Pancreas (tissue), 10 donors: Measurements from ENCODE around the gene BDKRB1. TPM values are rescaled to one million over a fixed set of nuclear protein-coding genes. Genes with fewer than 3 reads are reported as not detected.
A peak's percentile ranks its signal among the peaks of the same experiment; 100 is the strongest.

ENCODE experiments used
- ATAC-seq, 4 donors: fragments of 200-7000 bp; cut with Tn5 transposase; one replicate each; pipeline versions ENCODE4 v1.8.0 to v1.9.1; 2020; ENCODE audit warnings: mild to moderate bottlenecking in 4 of 4, moderate library complexity in 4 of 4
- DNase-seq, 6 donors: peaks; one replicate each; pipeline ENCODE4 v3.0.0-alpha.2; 2020
- FAIRE-seq: peaks from 2 replicates; lab custom pipeline; 2012; peaks lifted over from hg19 to GRCh38; lab: Jason Lieb, UNC
- H3K27ac ChIP-seq, 4 donors: fragments of 200-600 bp; sonication (generic); 1 replicate in 3 of 4; 2 replicates in 1 of 4; pipeline versions ENCODE4 v1.5.0 to v1.8.0; 2020
- H3K27me3 ChIP-seq, 4 donors: fragments of 200-600 bp; one replicate each; pipeline ENCODE4 v1.8.0; 2021
- H3K36me3 ChIP-seq, 3 donors: fragments of 200-600 bp; sonication (generic) in 1 of 3; one replicate each; pipeline versions ENCODE4 v1.5.0 to v1.8.0; 2020 to 2021
- H3K4me1 ChIP-seq, 3 donors: fragments of 200-600 bp; one replicate each; pipeline ENCODE4 v1.8.0; 2021
- H3K4me3 ChIP-seq, 4 donors: fragments of 200-600 bp; sonication (generic) in 2 of 4; one replicate each; pipeline versions ENCODE4 v1.5.0 to v1.8.0; 2020 to 2021
- H3K9me3 ChIP-seq, 4 donors: fragments of 200-600 bp; one replicate each; pipeline ENCODE4 v1.8.0; 2021
- CTCF ChIP-seq, 4 donors: fragments of 200-600 bp; sonication (generic) in 3 of 4; IDR thresholded peaks; one replicate each; pipeline versions ENCODE4 v1.5.0 to v1.8.0; 2021; ENCODE audit warnings: antibody characterized with exemption in 4 of 4
- WGBS, 2 donors: extraction: QIAGEN DNeasy Blood & Tissue Kit; methylation state at CpG; one replicate each; pipeline ENCODE4 v1.1.7; 2013; 5-methylcytosine and 5-hydroxymethylcytosine counted together
- intact Hi-C, 3 donors: fragments of 100-400 bp; cut with DNase I; formaldehyde crosslinking; loops; one replicate each; pipeline versions ENCODE4 v1.11.1 to v1.14.2; 2022
- polyA plus RNA-seq, 2 donors: library from polyadenylated mRNA; stranded (reverse); fragments of 200-250 nt; gene quantifications; one replicate each; pipeline ENCODE4 v1.2.3, GENCODE V29; 2013
- total RNA-seq, 6 donors: library from RNA; stranded (reverse); fragmentation: NEBNext Ultra II Directional in 4 of 6; extraction: Animal tissue kit (Norgen Biotek cat#: 25700) in 4 of 6; gene quantifications; one replicate each; pipeline versions ENCODE4 v1.2.1 to v1.2.4, GENCODE V29; 2021 to 2023
- donor health status: healthy with polysubstance abuse.
- donor health status: DM: no; HTN: no; CAD: no; lungs with moderate emphysema.
- donor health status: DM: no; HTN: no; CAD: no.
- donor health status: control.
- donor health status: control.
- donor health status: Bipolar disorder and iron deficiency.
- donor health status: DM: yes; HTN: yes; CAD: no.
- donor health status: DM: no; HTN: no; CAD: no.
- donor health status: DM: no; HTN: no; CAD: no.
- donor health status: DM: yes; HTN: yes; CAD: no.

Gene BDKRB1
- total RNA-seq (under 1 TPM; 0.12 to 0.92 (median 0.50) TPM), polyA plus RNA-seq (1 to 10 TPM; 3.0 to 4.5 TPM)

GRCh38 chr14:96255501-96256366 lies at the start of gene BDKRB1:
Gene BDKRB1, plus strand, starts transcription at chr14:96256210. Its CDS starts 7,473 bp downstream, at chr14:96263683.
- no peaks in the 10 kb centered on the region for H3K36me3 ChIP-seq
- FAIRE-seq, result peak; percentile 47
- H3K4me1 ChIP-seq, result peaks cover 0 to under 1% (median 0%) of the 10 kb centered on the region in 3 donors
- no peak within 1 kb of the TSS for H3K27ac ChIP-seq
- ATAC-seq, result peak in 3 of 4 donors; percentile 28 to 51 (median 45)
- 73 to 82% methylated on average over 12 of the region's 12 CpGs for WGBS, 2 donors
- intact Hi-C loops, result no loop called here
- H3K9me3 ChIP-seq, result no peaks in the 10 kb centered on the region
- no peaks in the 10 kb centered on the region for H3K27me3 ChIP-seq
- H3K4me3 ChIP-seq, result no peak within 1 kb of the TSS
- TF ChIP-seq CTCF (IDR thresholded peaks at IDR 0.05), result no peak
- no peak for DNase-seq

- H3K4me3 ChIP-seq, result peak overlapping the region in 2 of 4 donors; percentile 38 to 50
- peaks cover 9 to 20% (median 19%) of the 10 kb centered on the region in 3 donors for H3K4me1 ChIP-seq
- DNase-seq (peak in 3 of 6 donors; percentile 66 to 68 (median 67)), ATAC-seq (peak; percentile 19 to 59 (median 38)), FAIRE-seq (no peak)
- no peaks in the 10 kb centered on the region for H3K27me3 ChIP-seq
- no peaks in the 10 kb centered on the region for H3K9me3 ChIP-seq
- 21 to 25% methylated on average over 8 of the region's 8 CpGs for WGBS, 2 donors
- intact Hi-C loops, result no loop called here
- H3K36me3 ChIP-seq, result no peaks in the 10 kb centered on the region
- TF ChIP-seq CTCF (IDR thresholded peaks at IDR 0.05), result no peak
- peak overlapping the region; percentile 72 to 89 (median 82) for H3K27ac ChIP-seq
Observed at GRCh38 chr14:96206461-96206860, 49.5 kb upstream of the BDKRB1 start.

GRCh38 chr14:96207686-96208085 lies 48.3 kb upstream of the BDKRB1 start:
- TF ChIP-seq CTCF (IDR thresholded peaks at IDR 0.05), result no peak
- intact Hi-C loops, result no loop called here
- peaks cover 9 to 20% (median 19%) of the 10 kb centered on the region in 3 donors for H3K4me1 ChIP-seq
- DNase-seq (no peak), FAIRE-seq (no peak), ATAC-seq (no peak)
- H3K4me3 ChIP-seq, result no peak overlapping the region
- 87 to 91% methylated on average over 5 of the region's 5 CpGs for WGBS, 2 donors
- no peak overlapping the region for H3K27ac ChIP-seq
- no peaks in the 10 kb centered on the region for H3K36me3 ChIP-seq
- H3K9me3 ChIP-seq, result no peaks in the 10 kb centered on the region
- H3K27me3 ChIP-seq, result no peaks in the 10 kb centered on the region

- intact Hi-C loops, result no loop called here
- Histone ChIP-seq H3K9me3 (no peaks in the 10 kb centered on the region), H3K4me1 (peaks cover 4 to 12% (median 11%) of the 10 kb centered on the region in 3 donors), H3K36me3 (no peaks in the 10 kb centered on the region), H3K4me3 (no peak overlapping the region), H3K27ac (no peak overlapping the region), H3K27me3 (no peaks in the 10 kb centered on the region)
- TF ChIP-seq CTCF (IDR thresholded peaks at IDR 0.05), result no peak
- FAIRE-seq (no peak), ATAC-seq (no peak), DNase-seq (no peak)
- 79 to 85% methylated on average over 11 to 12 of the region's 12 CpGs for WGBS, 2 donors
Observed at GRCh38 chr14:96208739-96209138, 47.3 kb upstream of the BDKRB1 start.

- H3K27me3 ChIP-seq, result no peaks in the 10 kb centered on the region
- no peak for FAIRE-seq
- no peaks in the 10 kb centered on the region for H3K9me3 ChIP-seq
- TF ChIP-seq CTCF (IDR thresholded peaks at IDR 0.05), result no peak
- no peaks in the 10 kb centered on the region for H3K4me1 ChIP-seq
- DNase-seq, result no peak
- no peak for ATAC-seq
- no peaks in the 10 kb centered on the region for H3K36me3 ChIP-seq
- intact Hi-C loops, result no loop called here
- no peak overlapping the region for H3K4me3 ChIP-seq
- H3K27ac ChIP-seq, result no peak overlapping the region
Observed at GRCh38 chr14:96212140-96212539, 43.9 kb upstream of the BDKRB1 start.
